Right ventricle myocardium superior (tissue), 1 donor: ENCODE data around the gene ALDH3A2. TPM values are rescaled to one million over a fixed set of nuclear protein-coding genes. Genes with fewer than 3 reads are reported as not detected.

Experiments used
- ATAC-seq: fragments of 200-7000 bp; cut with Tn5 transposase; one replicate; pipeline ENCODE4 v1.9.1; 2020; ENCODE audit warnings: mild to moderate bottlenecking; ENCODE audit not compliant: poor library complexity
- DNase-seq: peaks from one replicate; pipeline ENCODE4 v3.0.0-alpha.2; 2020
- intact Hi-C: fragments of 100-400 bp; cut with DNase I; formaldehyde crosslinking; loops from one replicate; pipeline ENCODE4 v1.11.2; 2022
- total RNA-seq: library from RNA; stranded (reverse); fragmentation: NEBNext Ultra II Directional; extraction: Animal tissue kit (Norgen Biotek cat#: 25700); gene quantifications from one replicate; pipeline ENCODE4 v1.2.1, GENCODE V29; 2021
- donor health status: DM: no; HTN: yes; CAD: no; lungs with severe emphysema.

Gene ALDH3A2
- total RNA-seq, 1 donor from 2014 or later, result 53.6 TPM

- DNase-seq (peak; percentile 46), ATAC-seq (no peak)
- intact Hi-C loops, result no loop called here
These were observed 72.3 kb downstream of the ALDH3A2 start for GRCh38 chr17:19720631-19721426.

DNA sequence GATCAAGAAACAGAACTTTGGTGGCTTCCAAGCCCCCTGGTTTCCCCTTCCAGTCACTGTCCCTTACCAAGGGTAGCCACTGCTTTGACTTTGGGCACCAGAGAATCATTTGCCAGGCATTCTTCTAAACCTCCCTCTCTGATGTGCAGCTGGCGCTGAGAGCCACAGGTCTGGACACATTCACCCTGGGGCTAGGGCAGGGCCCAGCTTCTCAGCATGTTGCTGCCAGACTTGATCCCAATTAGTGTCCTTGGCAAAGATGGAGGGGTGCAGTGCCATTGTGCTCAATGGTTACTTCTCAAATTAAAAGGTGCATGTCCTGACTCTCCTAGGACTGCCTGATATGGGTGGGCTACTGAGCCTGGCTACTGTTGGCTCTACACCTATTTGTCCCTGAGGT, 75.4 kb downstream of the ALDH3A2 start:
- no peak for ATAC-seq
- no peak for DNase-seq
- intact Hi-C loops, result no loop called here

GRCh38 chr17:19724501-19725420, 76.2 kb downstream of the ALDH3A2 start:
- peak; percentile 28 for ATAC-seq
- intact Hi-C loops, result no loop called here
- DNase-seq, result peak; percentile 84

- no peak for ATAC-seq
- DNase-seq, result no peak
- intact Hi-C loops, result no loop called here
These were observed 76.9 kb downstream of the ALDH3A2 start for GRCh38 chr17:19725486-19725885.

DNA sequence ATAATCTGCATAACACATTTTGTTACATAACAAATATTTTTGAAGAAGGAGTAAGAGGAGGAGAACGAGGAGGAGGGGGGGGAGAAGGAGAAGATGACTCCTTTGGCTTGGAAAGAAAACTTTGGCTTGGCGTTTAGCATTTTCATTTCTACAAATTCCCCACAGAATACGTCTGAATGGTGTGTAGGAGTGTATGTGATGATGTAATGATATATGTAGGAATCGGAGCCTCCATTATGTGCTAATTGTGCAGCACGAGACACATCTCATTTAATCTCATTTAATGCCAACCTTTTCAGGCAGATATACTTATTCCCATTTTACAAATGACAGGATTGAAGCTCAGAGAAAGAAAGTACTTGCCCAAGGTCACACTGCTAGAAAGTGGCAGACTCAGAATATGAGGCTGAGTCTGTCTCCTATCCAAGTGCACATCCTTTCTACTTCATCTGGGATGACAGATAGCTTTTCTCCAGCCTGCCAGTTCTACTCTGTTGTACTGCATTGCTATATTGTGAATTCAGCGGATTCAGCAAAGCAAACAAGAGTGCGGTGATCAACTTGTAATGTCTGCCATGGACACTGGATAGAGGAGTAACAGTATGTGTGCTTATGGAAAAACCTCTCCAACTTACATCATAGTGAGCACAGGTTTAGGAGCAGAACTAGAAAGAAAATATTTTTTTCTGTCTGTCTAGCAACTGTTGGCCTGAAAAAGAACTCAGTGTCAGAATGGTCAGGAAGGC, 78.3 kb downstream of the ALDH3A2 start:
- DNase-seq, result no peak
- ATAC-seq, result peak; percentile 1
- intact Hi-C loops, result no loop called here

Other genes with a start within 250 kb of the ALDH3A2 start
- gene RNF112, start 237.5 kb upstream of the ALDH3A2 start, total RNA-seq, result 2.2 TPM
- 3.7 TPM for gene SLC47A1, start 114.9 kb upstream of the ALDH3A2 start, total RNA-seq
- not detected for gene SLC47A2, start 67.8 kb downstream of the ALDH3A2 start, total RNA-seq
- gene ALDH3A1, start 99.5 kb downstream of the ALDH3A2 start, total RNA-seq, result 0.27 TPM
- gene ULK2, start 219.2 kb downstream of the ALDH3A2 start, total RNA-seq, result 14.6 TPM